GM18907 (cell line): Measurements from ENCODE around the gene CHST11.

ENCODE experiments used
- ATAC-seq: cut with Tn5 transposase; IDR thresholded peaks from one replicate; pipeline ENCODE4 v1.9.1; 2021; ENCODE audit warnings: mild to moderate bottlenecking, moderate library complexity; ENCODE audit not compliant: unreplicated experiment

CHST11 gene

GRCh38 chr12:104667139-104667538 lies 210.4 kb downstream of the CHST11 start:
- ATAC-seq, result no peak

GRCh38 chr12:104668274-104668718 lies 211.5 kb downstream of the CHST11 start:
- ATAC-seq, result no peak

GRCh38 chr12:104669089-104669721 lies 212.5 kb downstream of the CHST11 start:
- ATAC-seq, result no peak

- peak; percentile 59 for ATAC-seq
Observed at GRCh38 chr12:104669851-104670337, 213.1 kb downstream of the CHST11 start.

GRCh38 chr12:104670439-104671408 lies 214.0 kb downstream of the CHST11 start:
- peak; percentile 1 for ATAC-seq

GRCh38 chr12:104671409-104672095 lies 214.8 kb downstream of the CHST11 start:
- ATAC-seq, result peak; percentile 76

- ATAC-seq, result no peak
Observed at GRCh38 chr12:104672096-104672445, 215.3 kb downstream of the CHST11 start.

GRCh38 chr12:104672501-104673265 lies 215.9 kb downstream of the CHST11 start:
- ATAC-seq, result no peak

GRCh38 chr12:104673294-104673693 lies 216.5 kb downstream of the CHST11 start:
- no peak for ATAC-seq

- ATAC-seq, result no peak
Observed at GRCh38 chr12:104673696-104674482, 217.1 kb downstream of the CHST11 start.

GRCh38 chr12:104676636-104677035 lies 219.9 kb downstream of the CHST11 start:
- ATAC-seq, result no peak

- ATAC-seq, result no peak
Observed at GRCh38 chr12:104677441-104678089, 220.8 kb downstream of the CHST11 start.

GRCh38 chr12:104680070-104680469 lies 223.3 kb downstream of the CHST11 start:
- peak; percentile 52 for ATAC-seq

- no peak for ATAC-seq
Observed at GRCh38 chr12:104680491-104680890, 223.7 kb downstream of the CHST11 start.

- no peak for ATAC-seq
Observed at GRCh38 chr12:104681012-104681690, 224.4 kb downstream of the CHST11 start.

GRCh38 chr12:104682790-104683279 lies 226.1 kb downstream of the CHST11 start:
- ATAC-seq, result peak; percentile 59

- ATAC-seq, result no peak
Observed at GRCh38 chr12:104683831-104684503, 227.2 kb downstream of the CHST11 start.

GRCh38 chr12:104684884-104685283 lies 228.1 kb downstream of the CHST11 start:
- ATAC-seq, result no peak
